ENCODE results near the gene VRK1.
"Not testable (repeated sequence)": the region's sequence is repeated elsewhere in the genome, so short reads cannot be mapped to it uniquely, and the experiment has no call there.

The VRK1 gene, protein sequence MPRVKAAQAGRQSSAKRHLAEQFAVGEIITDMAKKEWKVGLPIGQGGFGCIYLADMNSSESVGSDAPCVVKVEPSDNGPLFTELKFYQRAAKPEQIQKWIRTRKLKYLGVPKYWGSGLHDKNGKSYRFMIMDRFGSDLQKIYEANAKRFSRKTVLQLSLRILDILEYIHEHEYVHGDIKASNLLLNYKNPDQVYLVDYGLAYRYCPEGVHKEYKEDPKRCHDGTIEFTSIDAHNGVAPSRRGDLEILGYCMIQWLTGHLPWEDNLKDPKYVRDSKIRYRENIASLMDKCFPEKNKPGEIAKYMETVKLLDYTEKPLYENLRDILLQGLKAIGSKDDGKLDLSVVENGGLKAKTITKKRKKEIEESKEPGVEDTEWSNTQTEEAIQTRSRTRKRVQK

DNA sequence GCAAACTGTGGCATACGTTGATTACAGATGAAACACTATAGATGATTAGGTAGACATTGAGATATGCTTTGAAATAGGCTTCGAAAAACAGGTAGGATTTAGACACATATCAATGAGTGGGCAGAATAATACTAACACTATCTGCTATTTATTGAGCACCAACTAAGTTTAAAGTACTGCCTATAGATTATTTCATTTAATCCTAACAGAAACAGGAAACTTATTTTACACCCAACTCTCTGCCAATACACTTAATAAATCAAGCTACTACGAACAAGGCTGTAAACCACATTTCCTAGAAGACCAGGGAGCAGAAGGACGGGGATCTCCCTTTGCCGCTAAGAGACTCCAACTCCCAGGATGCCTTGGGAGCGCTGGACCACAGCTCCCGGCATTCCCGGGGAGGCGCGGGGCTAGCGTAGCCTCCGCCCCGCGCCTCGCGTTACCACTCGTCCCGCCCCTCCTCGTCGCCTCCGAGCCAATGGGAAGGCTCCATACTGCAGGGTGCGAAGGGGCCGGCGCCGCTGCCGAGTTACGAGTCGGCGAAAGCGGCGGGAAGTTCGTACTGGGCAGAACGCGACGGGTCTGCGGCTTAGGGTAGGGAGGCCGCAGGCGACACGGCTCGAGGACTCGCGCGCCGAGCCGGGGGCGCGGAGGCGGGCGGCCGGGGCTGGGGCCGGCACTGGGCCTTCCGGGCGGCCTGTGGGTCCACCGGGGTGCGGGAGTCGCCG, at the start of gene VRK1:
VRK1 (plus strand) TSS at position 532 of the 731 bp plus-strand sequence. CDS start 36,090 bp downstream, outside the sequence.
- DNase-seq: peak; percentile 98

DNA sequence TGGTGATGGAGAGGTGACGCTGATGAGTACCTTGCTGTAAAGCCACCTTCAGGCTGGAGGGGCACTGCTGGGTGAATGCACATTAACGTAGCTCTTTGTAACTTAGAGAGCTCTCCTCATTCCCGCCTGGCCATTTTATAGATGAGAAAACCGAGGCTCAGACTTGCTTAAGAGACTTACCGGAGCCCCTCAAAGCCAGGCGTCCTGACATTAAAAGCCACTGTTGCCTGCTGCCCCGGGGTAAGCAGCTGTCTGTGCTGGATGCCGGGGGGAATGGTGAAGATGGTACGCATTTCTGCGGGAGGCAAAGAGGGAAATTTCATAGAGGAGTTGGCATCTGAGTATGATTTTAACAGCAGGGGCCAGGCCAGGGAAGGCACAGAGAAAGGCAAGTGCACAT, 49.6 kb upstream of the VRK1 start:
- no peak for DNase-seq

DNA sequence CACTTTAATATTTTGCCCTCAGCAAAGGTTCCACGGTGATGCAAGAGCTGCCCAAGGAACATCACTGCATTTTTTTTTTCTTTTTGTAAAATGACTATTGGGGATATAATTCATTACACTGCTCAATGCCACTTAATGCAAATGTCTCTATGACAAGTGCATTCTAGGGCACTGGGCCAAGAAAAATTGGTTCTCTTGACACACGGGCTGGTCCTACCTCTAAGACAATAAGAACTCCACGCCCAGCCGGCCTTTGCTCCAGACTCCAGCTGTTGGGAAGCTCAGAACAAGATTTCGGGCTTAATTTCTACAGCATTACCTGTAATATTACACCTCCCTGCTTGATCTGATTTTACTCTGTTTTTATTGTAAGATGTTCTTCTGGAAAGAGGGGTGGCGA, 48.8 kb upstream of the VRK1 start:
- no peak for DNase-seq

DNA sequence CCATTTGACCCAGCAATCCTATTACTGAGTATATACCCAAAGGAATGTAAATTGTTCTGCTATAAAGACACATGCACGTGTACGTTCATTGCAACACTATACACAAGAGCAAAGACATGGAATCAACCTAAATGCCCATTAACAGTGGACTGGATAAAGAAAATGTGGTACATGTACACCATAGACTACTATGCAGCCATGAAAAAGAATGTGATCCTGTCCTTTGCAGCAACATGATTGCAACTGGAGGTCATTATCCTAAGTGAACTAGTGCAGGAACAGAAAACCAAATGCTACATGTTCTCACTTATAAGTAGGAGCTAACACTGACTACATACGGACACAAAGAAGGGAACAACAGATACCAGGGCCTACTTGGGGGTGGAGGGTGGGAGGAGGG, 45.7 kb upstream of the VRK1 start:
- no peak for DNase-seq

DNA sequence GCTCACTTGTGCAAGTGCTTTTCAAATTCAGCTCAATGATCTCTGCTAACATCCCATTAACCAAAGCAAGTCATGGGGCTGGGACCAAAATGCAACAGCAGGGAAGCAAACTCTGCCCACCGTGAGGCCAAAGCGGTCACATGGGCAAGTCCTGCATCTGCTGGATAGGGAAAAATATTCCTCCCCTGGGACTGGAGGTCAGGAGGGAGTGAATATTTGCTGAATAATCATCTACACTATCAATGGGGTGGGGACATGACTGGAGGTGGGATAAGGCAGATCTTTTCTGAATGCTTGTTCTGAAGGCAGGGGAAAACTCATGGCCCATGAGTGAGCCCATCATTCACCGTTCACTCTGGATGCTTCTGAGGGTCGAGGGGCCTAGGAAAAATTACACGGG, 45.1 kb upstream of the VRK1 start:
- no peak for DNase-seq

DNA sequence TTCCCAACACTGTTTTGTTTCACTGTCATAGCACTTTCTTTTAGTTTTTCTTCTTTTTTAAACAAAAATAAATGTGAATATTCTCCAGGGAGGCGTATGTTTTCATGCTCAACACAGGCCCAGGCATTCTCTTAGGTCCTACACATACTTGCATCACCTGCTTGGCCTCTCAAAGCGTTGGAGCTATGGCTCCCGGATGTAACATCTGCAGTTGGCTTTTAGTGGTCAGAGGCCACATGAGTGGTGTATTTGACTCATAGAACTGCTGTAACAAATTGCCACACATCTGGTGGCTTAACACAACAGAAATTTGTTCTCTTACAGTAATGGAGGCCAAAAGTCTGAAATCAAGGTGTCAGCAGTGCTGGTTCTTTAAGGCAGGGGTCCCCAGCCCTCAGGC, 44.6 kb upstream of the VRK1 start:
- no peak for DNase-seq

DNA sequence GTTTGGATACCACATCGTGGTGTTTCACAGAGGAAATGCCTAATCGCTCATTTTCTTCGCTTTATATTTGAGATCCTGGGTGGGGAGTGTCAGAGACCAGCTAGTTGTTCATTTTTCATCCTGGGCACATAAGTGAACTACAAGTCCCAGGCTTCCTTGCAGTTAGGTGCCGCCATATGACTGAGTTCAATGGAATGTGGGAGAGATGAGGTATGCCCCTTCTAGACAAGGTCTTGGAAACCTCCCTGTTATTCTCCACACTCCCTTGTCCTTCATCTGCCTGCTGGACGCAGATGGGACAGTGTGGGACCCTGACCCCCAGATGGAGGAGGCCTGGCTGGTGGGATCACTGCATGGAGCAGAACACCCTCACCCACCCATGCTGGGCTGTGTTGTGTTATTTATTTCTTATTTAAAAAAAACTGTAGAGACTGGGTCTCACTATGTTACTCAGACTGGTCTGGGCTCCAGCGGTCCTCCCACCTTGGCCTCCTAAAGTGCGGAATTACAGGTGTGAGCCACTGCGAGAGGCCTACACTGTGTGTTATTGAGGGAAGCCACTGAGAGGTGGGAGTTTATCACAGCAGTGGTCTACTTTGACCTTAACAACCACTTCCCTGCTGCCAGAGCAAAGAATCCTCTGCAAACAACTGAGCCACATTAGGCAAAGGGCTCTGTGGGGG, 42.9 kb upstream of the VRK1 start:
- no peak for DNase-seq

DNA sequence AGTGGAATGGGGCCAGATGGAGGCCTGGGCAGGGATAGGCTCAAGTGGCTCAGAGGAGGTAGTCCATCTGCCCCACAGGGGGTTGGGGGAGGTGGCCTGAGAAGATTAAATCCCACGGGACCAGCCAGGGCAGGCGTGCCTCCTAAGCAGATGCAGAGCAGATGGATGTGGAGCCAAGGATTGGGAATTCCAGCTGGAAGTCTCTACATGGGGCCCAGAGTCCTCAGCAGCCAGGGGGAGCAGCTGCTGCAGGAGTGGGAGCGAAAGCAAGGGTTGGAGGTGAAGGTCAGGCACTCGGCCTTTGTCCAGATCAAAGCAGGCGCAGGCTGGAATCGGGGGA, 42.4 kb upstream of the VRK1 start:
- no peak for DNase-seq

DNA sequence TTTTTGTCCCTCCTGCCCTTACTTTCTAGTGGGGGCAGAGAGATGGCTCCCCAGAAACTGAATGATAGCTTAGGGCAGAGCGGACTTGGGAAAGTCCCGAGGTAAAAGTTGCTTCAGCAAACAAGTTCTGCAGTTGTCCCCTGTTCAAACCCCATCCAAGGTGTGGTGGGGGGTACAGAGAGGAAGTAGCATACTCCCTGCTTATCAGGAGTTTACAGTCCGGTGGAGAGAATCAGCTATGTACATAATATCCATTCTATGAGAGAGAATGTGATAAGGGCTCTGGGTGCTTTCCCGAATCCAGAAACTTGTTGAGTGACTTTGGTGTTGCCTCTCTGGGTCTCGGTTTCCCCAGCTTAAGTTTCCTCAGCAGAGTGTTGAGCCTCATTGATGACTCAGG, 40.4 kb upstream of the VRK1 start:
- no peak for DNase-seq

DNA sequence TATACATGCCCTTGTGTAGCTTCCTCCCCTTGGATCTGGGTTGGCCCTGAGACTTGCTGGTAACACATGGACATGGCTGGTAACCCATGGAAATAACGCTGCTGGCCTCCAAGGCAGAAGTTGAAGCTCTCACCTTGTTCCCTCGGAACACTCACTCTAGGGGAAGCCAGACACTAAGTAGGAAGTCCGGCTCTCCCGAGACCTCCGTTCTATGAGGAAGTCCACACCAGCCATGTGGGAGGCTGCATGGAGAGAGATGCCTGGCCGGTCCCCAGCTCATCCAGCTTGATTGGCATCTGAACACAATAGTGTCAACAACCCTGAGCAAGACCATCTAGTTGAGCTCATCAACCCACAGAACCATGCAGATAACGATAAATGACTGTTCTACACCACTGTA, 39.7 kb upstream of the VRK1 start:
- no peak for DNase-seq

DNA sequence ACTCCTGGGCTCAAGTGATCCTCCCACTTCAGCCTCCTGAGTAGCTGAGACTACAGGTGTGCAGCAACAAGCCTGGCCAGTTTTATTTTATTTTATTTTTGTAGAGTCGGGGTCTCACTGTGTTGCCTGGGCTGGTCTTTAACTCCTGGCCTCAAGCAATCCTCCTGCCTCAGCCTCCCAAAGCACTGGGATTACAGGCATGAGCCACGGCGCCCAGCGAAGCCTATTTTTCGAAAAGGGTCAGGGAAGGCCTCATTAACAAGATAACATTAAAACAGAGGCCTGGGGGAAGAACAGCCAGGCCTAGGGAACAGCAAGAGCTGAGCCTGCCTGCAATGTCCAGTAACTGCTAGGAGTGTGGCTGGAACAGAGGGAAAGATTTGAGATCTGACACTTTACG, 36.1 kb upstream of the VRK1 start:
- no peak for DNase-seq

DNA sequence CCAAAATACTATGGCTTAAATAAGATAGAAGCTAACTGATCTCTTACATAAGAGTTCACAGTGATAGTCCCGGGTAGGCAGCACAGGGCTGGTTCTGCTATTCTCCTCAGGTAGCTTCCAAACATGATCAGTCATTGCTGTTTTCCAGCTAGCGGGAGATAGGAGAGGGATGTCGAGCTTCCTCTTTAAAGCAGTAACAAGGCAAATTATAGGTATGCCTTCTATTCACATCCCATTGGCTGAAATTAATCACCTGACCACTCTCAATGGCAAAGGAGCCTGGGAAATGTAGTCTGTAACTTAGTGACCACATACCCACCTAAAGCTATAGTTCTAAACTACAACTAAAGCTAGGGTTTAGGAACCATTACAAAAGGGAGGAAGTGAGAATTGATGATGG, 34.5 kb upstream of the VRK1 start:
- no peak for DNase-seq

DNA sequence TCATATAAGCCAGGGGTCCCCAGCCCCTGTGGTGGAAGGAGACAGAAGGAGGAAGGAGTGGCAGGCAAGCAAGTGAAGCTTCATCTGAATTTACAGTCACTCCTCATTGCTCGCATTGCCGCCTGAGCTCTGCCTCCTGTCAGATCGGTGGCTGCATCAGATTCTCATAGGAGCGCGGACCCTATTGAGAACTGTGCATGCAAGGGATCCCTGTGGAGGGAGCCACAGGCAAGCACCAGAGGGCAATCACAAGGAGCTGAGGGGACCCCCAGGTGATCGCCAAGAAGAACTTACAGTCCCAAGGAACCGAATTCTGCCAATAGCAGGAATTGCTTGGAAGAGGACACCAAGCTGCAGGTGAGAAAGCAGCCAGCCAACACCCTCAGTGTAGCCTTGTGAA, 33.2 kb upstream of the VRK1 start:
- DNase-seq: no peak

DNA sequence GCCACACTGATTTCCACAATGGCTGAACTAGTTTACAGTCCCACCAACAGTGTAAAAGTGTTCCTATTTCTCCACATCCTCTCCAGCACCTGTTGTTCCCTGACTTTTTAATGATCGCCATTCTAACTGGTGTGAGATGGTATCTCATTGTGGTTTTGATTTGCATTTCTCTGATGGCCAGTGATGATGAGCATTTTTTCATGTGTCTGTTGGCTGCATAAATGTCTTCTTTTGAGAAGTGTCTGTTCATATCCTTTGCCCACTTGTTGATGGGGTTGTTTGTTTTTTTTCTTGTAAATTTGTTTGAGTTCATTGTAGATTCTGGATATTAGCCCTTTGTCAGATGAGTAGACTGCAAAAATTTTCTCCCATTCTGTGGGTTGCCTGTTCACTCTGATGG, 32.0 kb upstream of the VRK1 start:
- DNase-seq: not testable (repeated sequence)

DNA sequence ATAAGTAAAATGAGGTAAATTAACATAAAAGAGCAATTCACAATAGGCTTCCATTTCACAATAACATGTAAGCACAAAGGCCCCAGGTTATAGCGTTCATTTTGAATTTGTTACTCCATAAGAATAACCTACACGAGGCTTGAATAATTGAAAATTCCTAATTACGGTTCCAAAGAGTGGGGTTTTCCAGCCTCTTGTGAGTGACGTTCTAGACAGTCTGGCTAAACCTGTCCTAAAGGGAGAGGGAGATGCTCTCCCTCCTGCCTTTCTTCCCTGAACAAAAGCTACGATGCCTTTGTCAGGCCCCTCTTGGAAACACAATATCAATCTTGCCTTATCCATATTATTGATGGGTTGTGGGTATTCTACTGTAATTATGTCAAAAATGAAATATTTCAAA, 24.3 kb upstream of the VRK1 start:
- no peak for DNase-seq

DNA sequence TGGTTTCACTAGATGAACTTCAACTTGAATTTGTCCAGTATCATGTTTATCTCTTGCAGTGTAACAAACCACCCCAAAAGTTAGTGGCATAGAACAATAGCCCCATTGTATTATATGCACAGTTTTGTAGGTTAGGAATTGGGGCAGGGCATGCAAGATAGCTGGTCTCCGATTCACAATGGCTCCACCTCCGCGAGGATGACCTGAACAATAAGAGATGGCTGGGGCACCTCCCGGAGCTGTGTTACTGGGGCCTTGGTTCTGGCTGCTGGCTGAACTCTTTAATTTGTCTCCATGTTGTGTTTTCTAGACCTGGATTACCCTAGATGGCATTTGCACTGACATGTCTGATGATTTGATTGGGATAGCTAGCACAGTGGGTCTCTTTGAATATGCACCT, 20.4 kb upstream of the VRK1 start:
- no peak for DNase-seq

DNA sequence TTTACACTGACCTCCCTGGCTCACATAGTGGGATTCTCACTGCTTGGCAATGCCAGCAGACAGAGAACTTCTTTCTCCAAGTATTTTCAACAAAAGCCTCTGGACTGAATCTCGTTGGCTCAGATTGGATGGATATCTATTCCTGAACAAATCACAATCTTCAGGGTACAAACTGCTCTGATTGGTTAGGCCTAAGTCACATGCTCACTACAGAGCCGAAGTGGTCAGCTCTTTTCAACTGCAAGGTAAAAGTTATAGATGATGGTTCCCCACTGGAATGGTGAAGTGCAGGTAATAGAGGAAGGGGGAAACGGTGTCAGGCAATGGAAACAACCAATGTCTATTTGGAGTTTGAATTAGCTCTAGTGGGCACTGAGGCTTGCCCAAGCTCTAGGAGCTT, 16.7 kb upstream of the VRK1 start:
- no peak for DNase-seq

DNA sequence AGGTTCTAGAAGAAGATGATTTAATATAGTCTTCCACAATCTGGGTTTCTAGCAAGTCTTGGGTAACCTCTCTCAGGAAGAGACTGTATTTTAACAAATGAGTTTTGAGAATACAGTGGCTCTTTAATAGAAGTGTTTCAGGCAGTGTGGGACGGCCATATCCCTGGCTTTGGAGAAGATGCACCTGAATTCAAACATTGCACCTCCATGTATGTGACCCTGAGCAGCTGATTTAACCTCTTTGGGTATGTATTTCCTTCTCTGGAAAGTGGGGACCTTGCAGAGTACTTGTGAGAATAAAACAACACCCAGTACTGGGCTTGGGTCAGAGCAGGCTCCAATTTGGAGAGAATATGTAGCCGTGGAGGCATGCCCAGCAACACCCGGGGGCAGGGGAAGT, 15.8 kb upstream of the VRK1 start:
- DNase-seq: no peak

DNA sequence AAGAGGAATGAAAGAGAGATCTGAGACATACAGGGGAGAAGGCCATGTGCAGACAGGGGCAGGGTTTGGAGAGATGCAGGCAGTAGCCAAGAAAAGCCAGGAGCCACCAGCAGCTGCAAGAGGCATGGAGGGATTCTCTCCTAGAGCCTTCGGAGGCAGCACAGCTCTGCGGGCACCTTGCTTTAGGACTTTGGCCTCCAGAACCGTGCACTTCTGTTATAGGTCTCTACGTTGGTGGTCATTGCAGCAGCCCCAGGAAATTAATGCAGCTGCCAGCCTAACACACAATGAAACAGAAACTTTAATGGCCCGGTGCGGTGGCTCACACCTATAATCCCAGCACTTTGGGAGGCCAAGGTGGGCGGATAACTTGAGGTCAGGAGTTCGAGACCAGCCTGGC, 14.7 kb upstream of the VRK1 start:
- DNase-seq: no peak

DNA sequence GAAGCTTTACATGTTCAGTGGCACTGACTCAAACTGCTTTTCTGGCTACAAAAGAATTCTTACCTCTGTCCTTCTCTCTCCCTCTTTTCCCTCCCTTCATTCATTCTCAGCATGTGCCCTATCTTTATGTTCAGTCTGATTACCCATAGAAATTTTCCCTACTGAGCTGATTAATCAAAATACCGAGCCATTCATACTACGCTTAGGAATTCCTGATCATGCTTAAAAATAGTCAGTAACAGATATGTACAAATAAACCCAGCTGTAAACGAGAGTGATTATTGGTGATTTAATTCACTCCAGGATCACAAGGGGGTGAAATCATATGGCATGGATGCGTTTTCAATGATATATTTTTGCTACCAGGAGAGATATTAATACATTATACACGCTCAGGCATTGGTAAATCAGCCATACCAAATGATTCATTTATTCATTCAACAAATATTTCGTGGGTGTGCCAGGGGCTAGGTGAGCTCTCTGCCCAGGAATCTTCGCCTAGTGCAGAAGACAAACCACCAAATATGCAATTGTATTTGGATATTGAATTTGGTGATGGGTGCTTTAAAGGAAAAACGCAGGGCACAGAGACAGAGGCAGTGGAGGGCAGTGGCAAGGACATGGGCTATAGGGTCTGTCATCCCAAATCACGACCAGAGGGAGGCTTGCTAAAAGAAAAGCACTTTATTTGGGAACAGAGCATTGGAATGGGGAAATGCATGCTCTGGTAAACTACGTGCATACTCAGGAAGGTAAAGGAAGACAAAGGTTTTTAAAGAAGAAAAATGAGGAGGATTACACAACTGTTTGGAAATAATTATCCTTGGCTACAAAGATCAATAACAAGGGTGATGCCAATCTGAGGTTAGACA, 13.9 kb upstream of the VRK1 start:
- no peak for DNase-seq

DNA sequence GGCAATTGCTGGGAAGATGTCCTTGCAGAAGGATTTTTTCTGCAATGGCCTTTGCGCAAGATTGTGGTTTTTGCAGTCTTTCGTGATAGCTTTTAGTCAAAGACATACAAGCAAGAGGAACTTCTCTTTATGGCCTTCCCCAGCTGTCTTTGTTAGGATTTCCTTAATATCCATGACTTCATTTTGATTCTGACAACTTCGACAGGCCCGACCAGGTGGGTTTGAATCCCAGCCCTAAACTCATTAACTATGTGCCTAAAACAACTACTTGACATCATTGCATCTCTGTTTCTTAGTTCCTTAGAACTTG, 13.3 kb upstream of the VRK1 start:
- peak; percentile 35 for DNase-seq

DNA sequence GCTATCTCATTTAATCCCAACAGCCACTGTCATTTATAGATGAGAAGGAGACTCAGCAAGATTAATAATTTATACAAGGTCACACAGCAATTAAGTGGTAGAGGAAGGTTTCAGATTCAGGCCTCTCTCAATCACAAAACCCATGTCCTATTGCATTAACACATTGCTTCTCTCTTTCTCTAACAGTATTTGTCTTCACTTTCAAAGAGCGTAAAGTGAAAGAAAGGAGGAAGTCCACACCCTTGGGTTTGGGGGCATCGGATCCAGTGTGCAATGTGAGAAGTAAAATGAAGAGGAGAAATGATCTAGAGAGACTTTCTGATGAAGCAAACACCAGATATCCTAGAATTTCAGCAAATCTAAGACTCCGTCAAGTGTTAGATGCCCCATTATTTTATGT, 7.0 kb upstream of the VRK1 start:
- DNase-seq: no peak

DNA sequence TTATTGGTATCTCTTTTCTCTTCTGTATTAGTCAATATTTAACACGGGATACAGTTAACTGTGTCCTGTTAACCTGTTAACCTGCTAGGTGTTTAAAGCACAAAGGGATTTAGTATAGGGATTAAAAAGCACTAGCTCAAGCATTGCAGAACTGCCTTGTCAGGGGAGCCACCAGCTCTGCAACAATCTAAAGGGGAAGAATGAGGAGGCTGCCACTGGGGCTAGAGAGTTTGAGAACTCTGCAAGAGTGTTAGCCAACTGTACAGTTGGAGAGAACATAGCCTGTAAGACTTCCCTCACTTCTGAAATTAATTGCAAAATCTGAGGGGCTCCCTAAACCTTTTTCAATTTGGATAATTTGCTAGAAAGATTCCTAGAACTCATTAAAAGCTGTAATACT, 6.5 kb upstream of the VRK1 start:
- no peak for DNase-seq
